Cardiac atrium fibroblast (primary cell): Measurements from ENCODE around the gene MARK3. TPM values are rescaled to one million over a fixed set of nuclear protein-coding genes. Genes with fewer than 3 reads are reported as not detected.

Experiments
- total RNA-seq: library from RNA; depleted of rRNA; stranded (reverse); fragments of >200 nt; gene quantifications from 2 replicates; pipeline ENCODE4 v1.2.3, GENCODE V29; 2015

The MARK3 gene
- total RNA-seq, result 50.5 and 54.9 TPM in 2 replicates

GRCh38 chr14:103385152-103385928 lies at the start of gene MARK3:
Gene MARK3 (plus strand): TSS chr14:103385415. CDS start chr14:103386030, 615 bp downstream.

GRCh38 chr14:103522649-103523574 lies 137.7 kb downstream of the MARK3 start, which contains the start of gene CKB:
Gene CKB (minus strand): TSS chr14:103522830. CDS start chr14:103522493, 337 bp downstream.

DNA sequence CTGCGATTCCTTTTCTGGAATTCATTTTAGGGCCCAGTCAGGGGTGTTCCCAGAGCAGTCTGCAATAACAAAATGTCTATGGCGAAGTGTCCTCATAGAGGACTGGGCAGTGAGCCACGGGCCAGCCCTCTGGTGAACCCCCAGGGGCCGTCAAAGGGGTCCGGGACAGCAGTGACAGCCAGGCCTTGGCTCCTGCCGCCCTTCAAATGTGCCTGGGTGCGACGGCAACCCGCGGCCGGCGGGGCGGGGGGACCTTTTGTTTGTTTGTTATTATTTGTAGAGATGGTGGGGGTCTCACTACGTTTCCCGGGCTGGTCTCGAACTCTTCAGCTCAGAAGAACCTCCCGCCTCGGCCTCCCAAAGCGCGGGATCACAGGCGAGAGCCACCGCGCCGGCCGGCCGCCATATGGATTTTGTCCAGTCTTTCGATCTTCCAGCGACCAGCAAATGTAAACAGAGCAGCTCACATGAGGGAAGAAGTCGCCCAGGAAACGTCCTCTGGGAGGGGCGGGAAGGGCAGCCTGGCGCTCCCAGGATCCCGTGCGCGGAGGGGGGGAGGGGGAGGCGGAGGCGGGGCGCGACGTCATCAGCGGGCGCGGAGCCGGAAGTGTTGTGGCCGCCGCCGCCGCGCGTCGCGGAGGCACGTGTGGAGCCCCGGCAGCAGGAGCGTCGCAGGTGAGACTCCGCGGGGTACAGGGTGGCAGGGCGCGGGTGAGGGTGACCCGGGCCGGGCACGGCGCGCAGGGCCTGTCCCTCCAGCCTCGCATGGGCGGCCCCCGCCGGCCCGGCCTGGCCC lies 143.6 kb downstream of the MARK3 start, which contains the start of gene TRMT61A:
TSS of gene TRMT61A (plus strand) at position 610 of the 796 bp plus-strand sequence. CDS start 783 bp downstream, outside the sequence.

Other genes with a start within 250 kb of the MARK3 start
- 97.7 and 145 TPM in 2 replicates for gene EIF5, start 51.2 kb upstream of the MARK3 start, total RNA-seq
- 44.9 and 67.9 TPM in 2 replicates for gene CKB, start 137.4 kb downstream of the MARK3 start, total RNA-seq
- 8.1 and 11.2 TPM in 2 replicates for gene TRMT61A, start 143.8 kb downstream of the MARK3 start, total RNA-seq
- gene BAG5, start 177.2 kb downstream of the MARK3 start, total RNA-seq, result 19.7 and 21.1 TPM in 2 replicates
- 27.5 and 57.8 TPM in 2 replicates for gene COA8, start 177.5 kb downstream of the MARK3 start, total RNA-seq
- gene KLC1, start 243.8 kb downstream of the MARK3 start, total RNA-seq, result 170 and 195 TPM in 2 replicates